Measurements from ENCODE around the gene VPS13A. TPM values are rescaled to one million over a fixed set of nuclear protein-coding genes. Genes with fewer than 3 reads are reported as not detected.
"Not testable (repeated sequence)": the region's sequence is repeated elsewhere in the genome, so short reads cannot be mapped to it uniquely, and the experiment has no call there.

VPS13A gene
- total RNA-seq, 1 experiment from 2014 or later, result 52.8 TPM

DNA sequence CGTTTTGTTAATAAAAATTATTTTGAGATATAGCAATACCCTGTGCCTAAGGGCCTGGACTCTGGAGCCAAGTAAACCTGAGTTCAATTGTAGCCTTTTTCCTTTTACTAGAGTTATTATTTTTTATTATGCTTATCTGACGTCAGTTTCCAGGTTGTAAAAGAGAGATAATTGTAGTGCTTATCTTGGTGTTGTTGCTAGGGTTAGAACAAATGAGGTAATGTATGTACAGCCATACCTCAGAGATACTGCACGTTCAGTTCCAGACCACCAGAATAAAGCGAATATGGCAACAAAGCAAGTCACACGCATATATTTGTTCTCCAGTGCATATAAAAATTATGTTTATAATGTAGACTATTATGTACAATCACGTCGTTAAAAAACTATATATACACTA lies 215.0 kb downstream of the VPS13A start:
- H3K27me3 ChIP-seq (ENCODE audit: insufficient read depth, low read length), result no peaks in the 10 kb centered on the region
- ATAC-seq (no peak), DNase-seq (ENCODE audit: low read depth, low spot score) (no peak)
- ChIA-PET RAD21 (ENCODE audit: low non-redundant PET in 1 of 2, low total read pairs in 2 of 2, uncharacterized antibody in 2 of 2, unreplicated experiment in 2 of 2) (no interaction called here), POLR2A (no interaction called here), CTCF (no interaction called here)
- no peaks in the 10 kb centered on the region for H3K9me2 ChIP-seq (ENCODE audit: insufficient read depth)
- no peaks in the 10 kb centered on the region for H3K4me1 ChIP-seq (ENCODE audit: control insufficient read depth in 1 of 2, insufficient read depth in 2 of 2, low read length in 2 of 2)
- H3K4me2 ChIP-seq (ENCODE audit: low read length), result no peak overlapping the region
- TF ChIP-seq ZNF274 (IDR thresholded peaks at IDR 0.05; ENCODE audit: low read depth, low read length) (no peak), SP1 (IDR thresholded peaks at IDR 0.05; ENCODE audit: low read depth) (no peak), MAX (IDR thresholded peaks at IDR 0.05) (no peak), POLR2AphosphoS5 (IDR thresholded peaks at IDR 0.05; ENCODE audit: low read depth, low read length) (no peak), POLR2A (IDR thresholded peaks at IDR 0.05; ENCODE audit: borderline replicate concordance, extremely low read depth, insufficient read depth, insufficient read length) (no peak), SIN3A (IDR thresholded peaks at IDR 0.05; ENCODE audit: low read depth) (no peak), REST (IDR thresholded peaks at IDR 0.05; ENCODE audit: low read depth) (no peak)
- H3K9me3 ChIP-seq (ENCODE audit: control insufficient read depth in 1 of 2, insufficient read depth in 1 of 2, low read depth in 1 of 2, low read length in 2 of 2), result no peaks in the 10 kb centered on the region
- H3K36me3 ChIP-seq (ENCODE audit: control insufficient read depth in 1 of 2, insufficient read depth in 2 of 2, low read length in 2 of 2), result no peaks in the 10 kb centered on the region
- H2AFZ ChIP-seq (ENCODE audit: low read depth, low read length, poor library complexity, severe bottlenecking), result no peak overlapping the region
- intact Hi-C loops (cut with micrococcal nuclease), result no loop called here
- no peaks in the 10 kb centered on the region for H3K79me2 ChIP-seq (ENCODE audit: insufficient read depth, low read length)
- BruUV-seq (replicated peaks), result no TSS peak
- H3K27ac ChIP-seq (ENCODE audit: low read depth, low read length), result no peak overlapping the region
- H4K20me1 ChIP-seq (ENCODE audit: insufficient read depth), result no peaks in the 10 kb centered on the region
- no peak overlapping the region for H3K9ac ChIP-seq (ENCODE audit: low read length)
- no peak overlapping the region for H3K4me3 ChIP-seq (replicated peaks in 1 of 2; ENCODE audit: low read depth in 1 of 2, low read length in 2 of 2)

DNA sequence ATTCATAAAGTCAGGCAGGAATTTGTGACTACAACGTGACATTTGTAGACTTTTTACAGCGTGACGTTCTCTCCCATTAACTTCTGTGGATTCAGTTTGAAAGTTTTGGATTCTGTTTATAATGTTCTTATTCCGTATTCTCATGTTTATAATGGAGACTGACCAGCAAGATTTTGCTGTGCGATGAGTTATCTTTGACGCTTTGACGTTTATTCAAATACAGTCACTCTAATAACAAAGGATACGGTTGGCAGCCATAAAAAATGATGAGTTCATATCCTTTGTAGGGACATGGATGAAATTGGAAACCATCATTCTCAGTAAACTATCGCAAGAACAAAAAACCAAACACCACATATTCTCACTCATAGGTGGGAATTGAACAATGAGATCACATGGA lies 221.2 kb downstream of the VPS13A start:
- H3K27me3 ChIP-seq (ENCODE audit: insufficient read depth, low read length); DNase-seq (ENCODE audit: low read depth, low spot score); H3K4me1 ChIP-seq (ENCODE audit: control insufficient read depth in 1 of 2, insufficient read depth in 2 of 2, low read length in 2 of 2); H4K20me1 ChIP-seq (ENCODE audit: insufficient read depth); H3K9ac ChIP-seq (ENCODE audit: low read length); BruUV-seq (replicated peaks); ATAC-seq; H3K27ac ChIP-seq (ENCODE audit: low read depth, low read length); POLR2A ChIA-PET; intact Hi-C loops (cut with micrococcal nuclease); H3K4me2 ChIP-seq (ENCODE audit: low read length); RAD21 ChIA-PET (ENCODE audit: low non-redundant PET in 1 of 2, low total read pairs in 2 of 2, uncharacterized antibody in 2 of 2, unreplicated experiment in 2 of 2); H3K4me3 ChIP-seq (replicated peaks in 1 of 2; ENCODE audit: low read depth in 1 of 2, low read length in 2 of 2); H3K9me3 ChIP-seq (ENCODE audit: control insufficient read depth in 1 of 2, insufficient read depth in 1 of 2, low read depth in 1 of 2, low read length in 2 of 2); H3K79me2 ChIP-seq (ENCODE audit: insufficient read depth, low read length); CTCF ChIA-PET; H3K9me2 ChIP-seq (ENCODE audit: insufficient read depth); H3K36me3 ChIP-seq (ENCODE audit: control insufficient read depth in 1 of 2, insufficient read depth in 2 of 2, low read length in 2 of 2); H2AFZ ChIP-seq (ENCODE audit: low read depth, low read length, poor library complexity, severe bottlenecking): not testable (repeated sequence)

Measured in HCT116 (cell line).